ENCODE results near the gene FANCD2.

GRCh38 chr3:10021856-10022775 lies 4.1 kb upstream of the FANCD2 start:
- TF ChIP-seq POLR2AphosphoS5 (IDR thresholded peaks at IDR 0.05; ENCODE audit: low read depth) (no peak), CTCF (conservative IDR thresholded peaks at IDR 0.05; ENCODE audit: low read depth in 2 of 2) (no peak), JUNB (IDR thresholded peaks at IDR 0.05; ENCODE audit: unreplicated experiment) (no peak), CREB1 (CRISPR knock-in tag; IDR thresholded peaks at IDR 0.05; ENCODE audit: low read depth) (no peak), EZH2 (IDR thresholded peaks at IDR 0.05; ENCODE audit: low read depth, unreplicated experiment) (no peak), ZNF114 (CRISPR knock-in tag; IDR thresholded peaks at IDR 0.05) (no peak), REST (IDR thresholded peaks at IDR 0.05; ENCODE audit: unreplicated experiment) (no peak)
